Breast epithelium (tissue), 3 donors: Measurements from ENCODE around the gene FAM234A.

Experiments
- CTCF ChIP-seq, 3 donors: fragments of 450-650 bp; IDR thresholded peaks; one replicate each; pipeline ENCODE4 v1.5.1; 2016 to 2017; ENCODE audit warnings: antibody characterized with exemption in 3 of 3, mild to moderate bottlenecking in 3 of 3, moderate library complexity in 3 of 3
- POLR2A ChIP-seq: fragments of 450-650 bp; IDR thresholded peaks from one replicate; pipeline ENCODE4 v1.6.1; 2016; ENCODE audit warnings: antibody characterized with exemption, mild to moderate bottlenecking, moderate library complexity
- POLR2AphosphoS5 ChIP-seq, 3 donors: sonication (generic); formaldehyde crosslinking; IDR thresholded peaks; one replicate each; pipeline ENCODE4 v1.6.1; 2017; ENCODE audit warnings: antibody characterized with exemption in 3 of 3

- TF ChIP-seq POLR2A (no peak), CTCF (IDR thresholded peaks at IDR 0.05) (no peak), POLR2AphosphoS5 (IDR thresholded peaks at IDR 0.05) (no peak)
Measured at GRCh38 chr16:188674-189073, 45.9 kb upstream of the FAM234A start.
